Liver (tissue), 3 donors: ENCODE results near the gene MARK1.

Source experiments
- RXRA ChIP-seq, 2 donors: IDR thresholded peaks; 2 replicates each; pipeline ENCODE4 v1.6.1; 2017 to 2018; ENCODE audit warnings: antibody characterized with exemption in 2 of 2, mild to moderate bottlenecking in 1 of 2
- TF ChIP-seq, protein P1 (sequence below): IDR thresholded peaks from 2 replicates; pipeline ENCODE4 v1.6.1; 2016; ENCODE audit warnings: antibody characterized with exemption, mild to moderate bottlenecking
- TF ChIP-seq, protein P2 (sequence below): fragments of 150-350 bp; IDR thresholded peaks from 2 replicates; pipeline ENCODE4 v1.5.1; 2017; ENCODE audit warnings: improper control_type of control experiment, low read depth, low read length; ENCODE audit not compliant: missing input control
- donor health status: healthy.
- donor health status: healthy.

DNA sequence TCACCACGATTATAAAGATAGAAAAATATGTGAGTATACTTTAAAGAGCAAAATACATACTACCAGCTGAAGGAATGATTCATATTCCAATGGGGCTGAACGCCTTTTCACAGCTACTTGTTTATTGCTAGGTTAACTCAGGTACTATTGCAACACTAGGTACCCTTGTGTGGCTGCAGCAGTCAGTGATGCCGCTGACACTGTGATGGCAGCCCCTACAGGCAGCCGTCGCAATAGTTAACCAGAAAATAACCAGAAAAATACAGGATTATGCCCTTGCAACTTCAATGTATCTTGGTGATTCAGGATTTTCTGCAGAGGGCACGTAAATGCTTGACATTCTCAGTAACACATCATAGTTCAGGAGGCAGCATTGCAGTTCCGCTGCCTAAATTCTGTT lies 1.6 kb upstream of the MARK1 start:
- no peak for TF ChIP-seq RXRA (IDR thresholded peaks at IDR 0.05)
- TF ChIP-seq, protein P1, sequence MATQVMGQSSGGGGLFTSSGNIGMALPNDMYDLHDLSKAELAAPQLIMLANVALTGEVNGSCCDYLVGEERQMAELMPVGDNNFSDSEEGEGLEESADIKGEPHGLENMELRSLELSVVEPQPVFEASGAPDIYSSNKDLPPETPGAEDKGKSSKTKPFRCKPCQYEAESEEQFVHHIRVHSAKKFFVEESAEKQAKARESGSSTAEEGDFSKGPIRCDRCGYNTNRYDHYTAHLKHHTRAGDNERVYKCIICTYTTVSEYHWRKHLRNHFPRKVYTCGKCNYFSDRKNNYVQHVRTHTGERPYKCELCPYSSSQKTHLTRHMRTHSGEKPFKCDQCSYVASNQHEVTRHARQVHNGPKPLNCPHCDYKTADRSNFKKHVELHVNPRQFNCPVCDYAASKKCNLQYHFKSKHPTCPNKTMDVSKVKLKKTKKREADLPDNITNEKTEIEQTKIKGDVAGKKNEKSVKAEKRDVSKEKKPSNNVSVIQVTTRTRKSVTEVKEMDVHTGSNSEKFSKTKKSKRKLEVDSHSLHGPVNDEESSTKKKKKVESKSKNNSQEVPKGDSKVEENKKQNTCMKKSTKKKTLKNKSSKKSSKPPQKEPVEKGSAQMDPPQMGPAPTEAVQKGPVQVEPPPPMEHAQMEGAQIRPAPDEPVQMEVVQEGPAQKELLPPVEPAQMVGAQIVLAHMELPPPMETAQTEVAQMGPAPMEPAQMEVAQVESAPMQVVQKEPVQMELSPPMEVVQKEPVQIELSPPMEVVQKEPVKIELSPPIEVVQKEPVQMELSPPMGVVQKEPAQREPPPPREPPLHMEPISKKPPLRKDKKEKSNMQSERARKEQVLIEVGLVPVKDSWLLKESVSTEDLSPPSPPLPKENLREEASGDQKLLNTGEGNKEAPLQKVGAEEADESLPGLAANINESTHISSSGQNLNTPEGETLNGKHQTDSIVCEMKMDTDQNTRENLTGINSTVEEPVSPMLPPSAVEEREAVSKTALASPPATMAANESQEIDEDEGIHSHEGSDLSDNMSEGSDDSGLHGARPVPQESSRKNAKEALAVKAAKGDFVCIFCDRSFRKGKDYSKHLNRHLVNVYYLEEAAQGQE, result no peak
- TF ChIP-seq, protein P2, sequence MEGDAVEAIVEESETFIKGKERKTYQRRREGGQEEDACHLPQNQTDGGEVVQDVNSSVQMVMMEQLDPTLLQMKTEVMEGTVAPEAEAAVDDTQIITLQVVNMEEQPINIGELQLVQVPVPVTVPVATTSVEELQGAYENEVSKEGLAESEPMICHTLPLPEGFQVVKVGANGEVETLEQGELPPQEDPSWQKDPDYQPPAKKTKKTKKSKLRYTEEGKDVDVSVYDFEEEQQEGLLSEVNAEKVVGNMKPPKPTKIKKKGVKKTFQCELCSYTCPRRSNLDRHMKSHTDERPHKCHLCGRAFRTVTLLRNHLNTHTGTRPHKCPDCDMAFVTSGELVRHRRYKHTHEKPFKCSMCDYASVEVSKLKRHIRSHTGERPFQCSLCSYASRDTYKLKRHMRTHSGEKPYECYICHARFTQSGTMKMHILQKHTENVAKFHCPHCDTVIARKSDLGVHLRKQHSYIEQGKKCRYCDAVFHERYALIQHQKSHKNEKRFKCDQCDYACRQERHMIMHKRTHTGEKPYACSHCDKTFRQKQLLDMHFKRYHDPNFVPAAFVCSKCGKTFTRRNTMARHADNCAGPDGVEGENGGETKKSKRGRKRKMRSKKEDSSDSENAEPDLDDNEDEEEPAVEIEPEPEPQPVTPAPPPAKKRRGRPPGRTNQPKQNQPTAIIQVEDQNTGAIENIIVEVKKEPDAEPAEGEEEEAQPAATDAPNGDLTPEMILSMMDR, result no peak
